ENCODE measurements around the gene EVC2.

EVC2 gene

GRCh38 chr4:5755161-5755560 is 46.8 kb upstream of the EVC2 start:
- TF ChIP-seq, protein P1, sequence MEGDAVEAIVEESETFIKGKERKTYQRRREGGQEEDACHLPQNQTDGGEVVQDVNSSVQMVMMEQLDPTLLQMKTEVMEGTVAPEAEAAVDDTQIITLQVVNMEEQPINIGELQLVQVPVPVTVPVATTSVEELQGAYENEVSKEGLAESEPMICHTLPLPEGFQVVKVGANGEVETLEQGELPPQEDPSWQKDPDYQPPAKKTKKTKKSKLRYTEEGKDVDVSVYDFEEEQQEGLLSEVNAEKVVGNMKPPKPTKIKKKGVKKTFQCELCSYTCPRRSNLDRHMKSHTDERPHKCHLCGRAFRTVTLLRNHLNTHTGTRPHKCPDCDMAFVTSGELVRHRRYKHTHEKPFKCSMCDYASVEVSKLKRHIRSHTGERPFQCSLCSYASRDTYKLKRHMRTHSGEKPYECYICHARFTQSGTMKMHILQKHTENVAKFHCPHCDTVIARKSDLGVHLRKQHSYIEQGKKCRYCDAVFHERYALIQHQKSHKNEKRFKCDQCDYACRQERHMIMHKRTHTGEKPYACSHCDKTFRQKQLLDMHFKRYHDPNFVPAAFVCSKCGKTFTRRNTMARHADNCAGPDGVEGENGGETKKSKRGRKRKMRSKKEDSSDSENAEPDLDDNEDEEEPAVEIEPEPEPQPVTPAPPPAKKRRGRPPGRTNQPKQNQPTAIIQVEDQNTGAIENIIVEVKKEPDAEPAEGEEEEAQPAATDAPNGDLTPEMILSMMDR (conservative IDR thresholded peaks at IDR 0.05; ENCODE audit: low read length): no peak
- DNase-seq (ENCODE audit: low read depth): no peak
- no peak overlapping the region for H3K4me3 ChIP-seq (ENCODE audit: low read length)

GRCh38 chr4:5754529-5754881 is 46.1 kb upstream of the EVC2 start:
- H3K4me3 ChIP-seq (ENCODE audit: low read length): no peak overlapping the region
- TF ChIP-seq, protein P1 (conservative IDR thresholded peaks at IDR 0.05; ENCODE audit: low read length): no peak
- no peak for DNase-seq (ENCODE audit: low read depth)

DNA sequence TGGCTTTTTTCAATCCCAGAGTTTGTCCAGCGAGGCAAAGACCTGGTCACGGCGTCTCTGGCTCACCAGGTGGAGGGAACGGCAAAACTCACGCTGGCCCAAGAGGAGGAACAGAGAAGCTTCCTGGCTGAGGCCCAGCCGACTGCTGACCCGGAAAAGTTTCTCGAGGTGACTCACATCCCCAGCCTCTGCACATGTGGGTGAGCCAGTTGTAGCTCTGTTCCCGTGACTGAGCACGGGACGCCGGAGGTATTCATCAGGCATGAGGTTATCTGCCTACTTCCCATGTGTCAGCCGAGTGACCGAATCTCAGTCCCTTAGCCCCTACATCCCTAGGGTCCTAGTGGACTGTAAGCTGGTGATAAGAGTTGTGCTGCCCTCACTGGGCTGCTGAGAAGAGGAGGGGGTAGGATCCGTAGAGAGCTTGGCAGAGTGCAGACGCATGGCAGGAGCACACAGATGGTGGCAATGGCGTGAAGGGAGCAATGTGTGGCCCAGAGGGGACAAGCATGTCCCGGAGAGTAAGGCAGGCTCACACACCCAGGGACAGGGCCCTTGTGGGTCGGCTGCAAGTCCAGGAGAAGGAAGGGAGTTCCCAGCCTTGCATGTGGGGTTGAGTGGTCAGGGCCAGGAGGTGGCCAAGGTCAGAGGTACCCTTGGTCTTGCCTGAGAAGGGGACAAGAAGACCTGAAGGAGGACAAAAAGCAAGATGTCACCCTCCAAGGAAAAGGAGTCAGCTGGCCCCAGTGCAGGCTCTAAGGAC is 45.6 kb upstream of the EVC2 start:
- peak; percentile 83 for DNase-seq (ENCODE audit: low read depth)
- TF ChIP-seq, protein P1 (conservative IDR thresholded peaks at IDR 0.05; ENCODE audit: low read length): no peak
- H3K4me3 ChIP-seq (ENCODE audit: low read length): no peak overlapping the region

DNA sequence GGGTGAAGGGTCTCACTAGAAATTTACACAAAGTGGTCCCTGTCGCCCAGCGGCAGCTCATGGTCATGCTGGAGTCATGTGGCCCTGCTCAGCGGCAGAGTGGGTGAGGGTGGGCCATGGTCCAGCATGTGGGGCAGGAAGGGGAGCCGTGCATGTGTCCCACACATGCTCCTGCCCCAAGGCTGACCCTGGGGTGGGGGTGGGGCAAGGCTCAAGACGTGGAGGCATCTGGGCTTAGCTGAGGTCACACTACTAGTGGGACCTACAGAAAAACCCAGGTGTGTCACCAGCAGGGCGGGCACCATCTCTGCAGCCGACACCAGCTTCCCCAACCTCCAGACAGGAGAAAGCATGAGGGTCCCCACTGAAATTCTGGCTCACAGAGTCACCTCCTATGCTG is 45.0 kb upstream of the EVC2 start:
- H3K4me3 ChIP-seq (ENCODE audit: low read length): no peak overlapping the region
- TF ChIP-seq, protein P1 (conservative IDR thresholded peaks at IDR 0.05; ENCODE audit: low read length): no peak
- no peak for DNase-seq (ENCODE audit: low read depth)

DNA sequence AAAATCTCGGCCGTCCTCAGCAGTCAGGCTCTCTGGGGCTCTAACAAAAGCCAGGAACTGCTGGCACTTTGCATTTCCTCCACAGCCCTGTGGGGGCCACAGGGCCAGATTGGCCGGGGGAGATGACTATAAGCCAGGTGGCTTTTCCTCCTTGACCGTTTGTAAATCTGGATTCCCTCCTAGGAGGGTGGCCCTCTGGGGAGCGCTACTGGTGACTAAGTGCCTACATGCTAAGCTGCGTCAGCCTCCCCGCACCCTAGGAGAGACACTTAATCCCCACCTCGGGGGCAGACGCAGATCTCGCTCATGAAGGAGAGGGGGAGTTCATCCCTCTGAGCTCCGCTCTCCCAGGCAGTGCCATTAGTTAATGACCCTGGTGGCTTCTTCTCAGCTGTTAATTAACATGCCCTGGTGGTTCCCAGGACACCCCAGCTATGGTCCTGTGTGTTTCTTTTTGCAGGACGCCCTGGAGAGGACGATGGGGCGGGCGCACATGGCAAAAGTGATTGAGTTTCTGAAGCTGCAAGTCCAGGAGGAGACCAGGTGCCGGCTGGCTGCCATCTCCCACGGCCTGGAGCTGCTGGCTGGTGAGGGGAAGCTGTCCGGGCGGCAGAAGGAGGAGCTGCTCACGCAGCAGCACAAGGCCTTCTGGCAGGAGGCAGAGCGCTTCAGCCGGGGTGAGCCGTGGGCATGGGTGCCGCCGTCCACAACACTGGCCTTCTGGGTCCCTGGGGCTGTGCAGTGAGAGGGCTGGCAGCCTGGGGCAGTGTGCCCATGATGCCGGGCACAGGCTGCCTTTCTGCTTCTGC is 44.2 kb upstream of the EVC2 start:
- DNase-seq (ENCODE audit: low read depth): peak; percentile 39
- H3K4me3 ChIP-seq (ENCODE audit: low read length): no peak overlapping the region
- TF ChIP-seq, protein P1 (conservative IDR thresholded peaks at IDR 0.05; ENCODE audit: low read length): no peak

GRCh38 chr4:5751666-5752375 is 43.5 kb upstream of the EVC2 start:
- H3K4me3 ChIP-seq (ENCODE audit: low read length): no peak overlapping the region
- TF ChIP-seq, protein P1 (conservative IDR thresholded peaks at IDR 0.05; ENCODE audit: low read length): no peak
- DNase-seq (ENCODE audit: low read depth): no peak

All from AG10803 (cell line).